B cell (primary cell): ENCODE measurements around the gene CCDC192. TPM values are rescaled to one million over a fixed set of nuclear protein-coding genes. Genes with fewer than 3 reads are reported as not detected.

Experiments used
- ATAC-seq: fragments of 200-7000 bp; cut with Tn5 transposase; one replicate; pipeline ENCODE4 v1.10.0; 2021; ENCODE audit warnings: low read depth, mild to moderate bottlenecking, moderate number of reproducible peaks, moderate library complexity
- CTCF ChIA-PET: fragments of 350-600 bp; sonication (Branson Sonifier 250); formaldehyde crosslinking; loops from one replicate; lab custom pipeline; 2021; ENCODE audit warnings: antibody characterized with exemption, inconsistent platforms; lab: Charles Lee
- POLR2A ChIA-PET: fragments of 350-600 bp; sonication (Branson Sonifier 250); formaldehyde crosslinking; loops from one replicate; lab custom pipeline; 2021; ENCODE audit warnings: antibody characterized with exemption; lab: Charles Lee
- DNase-seq: peaks from one replicate; pipeline ENCODE4 v3.0.0; 2013
- H2AFZ ChIP-seq: 2 replicates; pipeline ENCODE4 v1.6.1; 2012; ENCODE audit warnings: mild to moderate bottlenecking, low read depth, low read length; ENCODE audit not compliant: insufficient read depth, poor library complexity, severe bottlenecking
- H3K27ac ChIP-seq, 2 donors: 1 replicate in 1 of 2; 2 replicates in 1 of 2; pipeline ENCODE4 v1.5.1; 2012 to 2013; ENCODE audit warnings: low read length in 2 of 2, mild to moderate bottlenecking in 2 of 2, moderate library complexity in 1 of 2
- H3K27me3 ChIP-seq, 4 experiments: fragments of 200-600 bp in 1 of 4; sonication (generic) in 1 of 4; replicated peaks in 1 of 4; 1 replicate in 2 of 4; 2 replicates in 2 of 4; pipeline versions ENCODE4 v1.6.1 to v1.7.0; 2013 to 2016; ENCODE audit warnings: low read length in 3 of 4, mild to moderate bottlenecking in 2 of 4, mixed read lengths in 1 of 4, moderate library complexity in 1 of 4; ENCODE audit not compliant: insufficient read depth in 4 of 4, control insufficient read depth in 3 of 4; ENCODE audit errors: control extremely low read depth in 1 of 4
- H3K36me3 ChIP-seq, 2 experiments: replicated peaks in 1 of 2; 1 replicate in 1 of 2; 2 replicates in 1 of 2; pipeline versions ENCODE4 v1.6.1 to v1.7.1; 2013; ENCODE audit warnings: low read length in 1 of 2; ENCODE audit not compliant: insufficient read depth in 2 of 2, control insufficient read depth in 1 of 2; ENCODE audit errors: control extremely low read depth in 1 of 2, extremely low read depth in 1 of 2
- H3K4me1 ChIP-seq, 2 donors: fragments of 200-600 bp in 1 of 2; sonication (generic) in 1 of 2; 1 replicate in 1 of 2; 2 replicates in 1 of 2; pipeline versions ENCODE4 v1.5.1 to v1.6.1; 2013 to 2017; ENCODE audit warnings: low read length in 2 of 2; ENCODE audit not compliant: control insufficient read depth in 2 of 2, insufficient read depth in 2 of 2
- H3K4me2 ChIP-seq: replicated peaks from 2 replicates; pipeline ENCODE3; 2012; ENCODE audit warnings: mild to moderate bottlenecking, low read depth, low read length; ENCODE audit not compliant: poor library complexity, severe bottlenecking
- H3K4me3 ChIP-seq, 5 experiments: fragments of 200-600 bp in 1 of 5; sonication (generic) in 1 of 5; 1 replicate in 3 of 5; 2 replicates in 2 of 5; pipeline versions ENCODE4 v1.5.1 to v1.7.0; 2011 to 2016; ENCODE audit warnings: low read length in 4 of 5, mild to moderate bottlenecking in 4 of 5, low read depth in 2 of 5, control low read depth in 1 of 5, moderate library complexity in 1 of 5; ENCODE audit not compliant: insufficient read depth in 1 of 5; ENCODE audit errors: control extremely low read depth in 1 of 5, extremely low read depth in 1 of 5
- H3K79me2 ChIP-seq: fragments of 200-600 bp; sonication (generic); one replicate; pipeline ENCODE4 v1.6.0; 2016; ENCODE audit warnings: low read length; ENCODE audit not compliant: control insufficient read depth, insufficient read depth
- H3K9ac ChIP-seq: fragments of 200-600 bp; sonication (generic); 2 replicates; pipeline ENCODE4 v1.6.1; 2017; ENCODE audit warnings: mild to moderate bottlenecking, low read length, moderate library complexity
- H3K9me3 ChIP-seq, 3 donors: one replicate each; pipeline versions ENCODE4 v1.6.1 to v1.7.1; 2013; ENCODE audit warnings: low read length in 2 of 3; ENCODE audit not compliant: control insufficient read depth in 2 of 3, insufficient read depth in 1 of 3; ENCODE audit errors: control extremely low read depth in 1 of 3
- H4K20me1 ChIP-seq: 2 replicates; pipeline ENCODE4 v1.6.0; 2012; ENCODE audit warnings: mild to moderate bottlenecking, low read length; ENCODE audit not compliant: insufficient read depth, control insufficient read depth, poor library complexity, severe bottlenecking
- H3K27ac Mint-ChIP-seq: one replicate; pipeline ENCODE4 v1.8.0; 2021; ENCODE audit warnings: mixed read lengths
- H3K27me3 Mint-ChIP-seq: one replicate; pipeline ENCODE4 v1.8.0; 2021; ENCODE audit warnings: mixed read lengths
- H3K4me1 Mint-ChIP-seq: one replicate; pipeline ENCODE4 v1.8.0; 2021; ENCODE audit warnings: mixed read lengths
- H3K4me3 Mint-ChIP-seq: one replicate; pipeline ENCODE4 v1.8.0; 2021; ENCODE audit warnings: mixed read lengths
- H3K9me3 Mint-ChIP-seq: one replicate; pipeline ENCODE4 v1.8.0; 2022; ENCODE audit warnings: mixed read lengths; ENCODE audit not compliant: insufficient read depth
- CTCF ChIP-seq: fragments of 200-600 bp; IDR thresholded peaks from one replicate; pipeline ENCODE4 v1.8.0; 2022; ENCODE audit warnings: antibody characterized with exemption, mild to moderate bottlenecking
- EZH2 ChIP-seq: IDR thresholded peaks from 2 replicates; pipeline ENCODE4 v1.6.1; 2012; ENCODE audit warnings: borderline replicate concordance, low read depth, mild to moderate bottlenecking, moderate library complexity, low read length; ENCODE audit not compliant: insufficient read depth, poor library complexity, severe bottlenecking
- WGBS: methylation state at CpG from one replicate; pipeline ENCODE4 v1.1.5; 2013; ENCODE audit warnings: missing lambda C conversion rate; ENCODE audit not compliant: insufficient coverage; 5-methylcytosine and 5-hydroxymethylcytosine counted together
- intact Hi-C: fragments of 100-400 bp; cut with micrococcal nuclease; formaldehyde crosslinking; loops from one replicate; pipeline ENCODE4 v1.10.0; 2022
- polyA plus RNA-seq: library from polyadenylated mRNA; depleted of rRNA; stranded (reverse); fragments of >200 nt; gene quantifications from 2 replicates; pipeline ENCODE4 v1.2.3, GENCODE V29; 2012
- total RNA-seq, 2 donors: library from RNA; stranded (reverse); fragments of 120-200 nt in 1 of 2; gene quantifications; 1 replicate in 1 of 2; 2 replicates in 1 of 2; pipeline versions ENCODE4 v1.2.3 to v1.2.4, GENCODE V29; 2013 to 2022

Gene CCDC192
- total and polyA plus RNA-seq, 2 donors (not counting 1 experiment from before 2014, with no cell fraction given): not detected

DNA sequence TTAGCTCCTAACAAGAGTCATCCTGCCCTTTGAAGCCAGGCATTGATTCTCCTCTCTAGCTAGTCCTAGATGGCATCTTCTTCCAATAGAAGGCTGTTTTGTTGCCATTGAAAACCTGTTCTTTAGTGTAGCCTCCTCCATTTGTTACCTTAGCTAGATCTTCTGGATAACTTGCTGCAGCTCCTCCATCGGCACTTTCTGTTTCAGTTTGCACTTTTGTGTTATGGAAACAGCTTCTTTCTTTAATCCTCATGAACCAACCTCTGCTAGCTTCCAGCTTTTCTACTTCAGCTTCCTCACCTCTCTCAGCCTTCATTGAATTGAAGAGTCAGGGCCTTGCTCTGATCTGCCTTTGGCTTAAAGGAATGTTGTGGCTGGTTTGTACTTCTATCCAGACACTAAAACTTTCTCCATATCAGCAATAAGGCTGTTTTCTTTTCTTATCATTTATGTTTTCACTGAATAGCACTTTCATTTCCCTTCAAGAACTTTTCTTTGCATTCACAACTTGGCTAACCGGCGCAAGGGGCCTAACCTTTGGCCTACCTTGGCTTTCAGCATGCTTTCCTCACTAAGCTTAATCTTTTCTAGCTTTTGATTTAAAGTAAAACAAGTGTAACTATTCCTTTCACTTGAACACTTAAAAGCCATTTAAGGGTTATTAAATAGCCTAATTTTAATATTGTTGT lies 213.8 kb downstream of the CCDC192 start:
- ChIA-PET CTCF (no interaction called here), POLR2A (no interaction called here)
- no CpG with 5 or more reads among the region's 3 CpGs for WGBS
- no peak for DNase-seq
- H3K4me3 ChIP-seq: no peak overlapping the region
- Mint-ChIP-seq H3K4me3 (peak overlapping the region; percentile 4), H3K27ac (no peak overlapping the region), H3K4me1 (peaks cover 8% of the 10 kb centered on the region), H3K9me3 (no peaks in the 10 kb centered on the region), H3K27me3 (no peaks in the 10 kb centered on the region)
- no peaks in the 10 kb centered on the region for H3K36me3 ChIP-seq
- intact Hi-C loops: no loop called here
- H3K9ac ChIP-seq: no peak overlapping the region
- peak overlapping the region in 1 of 2 donors; percentile 10 for H3K27ac ChIP-seq
- H3K4me1 ChIP-seq: peaks cover 9 to 11% of the 10 kb centered on the region in 2 donors
- H3K9me3 ChIP-seq: no peaks in the 10 kb centered on the region
- peak overlapping the region; percentile 11 for H3K4me2 ChIP-seq
- TF ChIP-seq EZH2 (no peak), CTCF (no peak)
- no peaks in the 10 kb centered on the region for H3K79me2 ChIP-seq
- no peaks in the 10 kb centered on the region for H4K20me1 ChIP-seq
- peak overlapping the region; percentile 41 for H2AFZ ChIP-seq
- no peak for ATAC-seq
- no peaks in the 10 kb centered on the region for H3K27me3 ChIP-seq

- ChIA-PET POLR2A (no interaction called here), CTCF (no interaction called here)
- H3K9ac ChIP-seq: no peak overlapping the region
- no peak overlapping the region for H3K4me2 ChIP-seq
- no peaks in the 10 kb centered on the region for H3K79me2 ChIP-seq
- no peak for ATAC-seq
- no peaks in the 10 kb centered on the region for H3K9me3 ChIP-seq
- H4K20me1 ChIP-seq: no peaks in the 10 kb centered on the region
- no peak for TF ChIP-seq EZH2
- TF ChIP-seq CTCF: no peak
- no peaks in the 10 kb centered on the region for H3K36me3 ChIP-seq
- intact Hi-C loops: no loop called here
- H3K4me1 Mint-ChIP-seq: peaks cover 8% of the 10 kb centered on the region
- H3K9me3 Mint-ChIP-seq: no peaks in the 10 kb centered on the region
- H3K4me3 Mint-ChIP-seq: no peak overlapping the region
- H3K27me3 Mint-ChIP-seq: no peaks in the 10 kb centered on the region
- no peak overlapping the region for H3K27ac Mint-ChIP-seq
- 98% methylated on average over 4 of the region's 5 CpGs for WGBS
- no peaks in the 10 kb centered on the region for H3K27me3 ChIP-seq
- peaks cover 9 to 11% of the 10 kb centered on the region in 2 donors for H3K4me1 ChIP-seq
- H3K27ac ChIP-seq: no peak overlapping the region
- H3K4me3 ChIP-seq: no peak overlapping the region
- H2AFZ ChIP-seq: no peak overlapping the region
- no peak for DNase-seq
Observed at GRCh38 chr5:127919006-127919796, 216.0 kb downstream of the CCDC192 start.
